ENCODE data around the gene ANAPC1. TPM values are rescaled to one million over a fixed set of nuclear protein-coding genes. Genes with fewer than 3 reads are reported as not detected.
A peak's percentile ranks its signal among the peaks of the same experiment; 100 is the strongest.
"Not testable (repeated sequence)": the region's sequence is repeated elsewhere in the genome, so short reads cannot be mapped to it uniquely, and the experiment has no call there.

Gene ANAPC1
- total RNA-seq, 1 donor, result 61.1 TPM

DNA sequence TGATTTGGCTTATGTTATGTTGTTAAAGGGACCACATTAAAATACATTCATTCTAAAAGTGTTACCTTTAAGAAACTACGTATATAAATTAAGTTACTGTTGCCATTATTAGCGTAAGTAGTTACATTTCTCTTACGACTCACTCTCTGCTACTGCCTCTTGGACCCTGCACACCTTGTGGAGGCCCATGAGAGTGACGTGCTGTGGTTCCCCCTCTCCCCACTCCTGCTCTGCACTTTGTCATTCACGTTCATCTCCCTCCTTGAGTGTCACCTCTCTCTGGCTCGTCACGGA, 13.6 kb upstream of the ANAPC1 start:
- no peak for DNase-seq (ENCODE audit: low read depth)
- no peak for TF ChIP-seq CTCF (IDR thresholded peaks at IDR 0.05; ENCODE audit: insufficient read depth, low read length)
- peak overlapping the region; percentile 69 for H3K4me3 ChIP-seq (ENCODE audit: low read depth, low read length)

DNA sequence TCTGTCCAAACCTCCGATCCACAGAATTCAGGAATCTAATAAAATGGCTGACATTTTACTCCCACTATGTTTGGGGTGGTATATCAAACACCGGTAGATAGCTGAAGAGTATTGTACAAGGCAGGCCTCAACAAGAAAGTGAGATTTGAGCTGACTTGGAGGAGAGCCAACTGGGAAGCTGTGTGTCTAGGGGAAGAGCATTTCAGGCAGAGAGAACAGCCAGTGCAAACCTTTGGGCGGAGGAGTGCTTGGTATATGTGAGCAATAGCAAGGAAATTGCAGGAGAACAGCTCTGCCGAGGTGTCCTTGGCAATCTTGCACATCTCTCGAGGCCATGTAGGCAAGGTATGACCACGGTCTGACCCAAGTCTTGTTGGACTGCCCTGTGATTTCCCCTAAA, 12.6 kb upstream of the ANAPC1 start:
- no peak for TF ChIP-seq CTCF (IDR thresholded peaks at IDR 0.05; ENCODE audit: insufficient read depth, low read length)
- no peak for DNase-seq (ENCODE audit: low read depth)
- H3K4me3 ChIP-seq (ENCODE audit: low read depth, low read length), result no peak overlapping the region

GRCh38 chr2:111896024-111896423, 12.0 kb upstream of the ANAPC1 start:
- no peak for DNase-seq (ENCODE audit: low read depth)
- H3K4me3 ChIP-seq (ENCODE audit: low read depth, low read length), result no peak overlapping the region
- no peak for TF ChIP-seq CTCF (IDR thresholded peaks at IDR 0.05; ENCODE audit: insufficient read depth, low read length)

DNA sequence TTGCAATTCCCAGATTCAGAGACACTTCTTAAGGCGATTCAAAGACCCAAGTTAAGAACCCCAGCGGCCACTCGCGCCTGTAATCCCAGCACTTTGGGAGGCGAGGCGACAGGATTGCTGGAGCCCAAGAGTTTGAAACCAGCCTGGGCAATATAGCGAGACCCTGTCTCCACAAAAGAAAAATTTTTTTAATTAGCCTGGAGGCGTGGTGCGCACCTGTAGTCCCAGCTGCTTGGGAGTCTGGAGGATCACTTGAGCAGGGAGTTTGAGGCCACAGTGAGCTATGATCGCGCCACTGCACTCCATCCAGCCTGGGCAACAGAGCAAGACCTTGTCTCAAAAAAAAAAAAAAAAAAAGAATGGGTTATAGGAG, 585 bp upstream of the ANAPC1 start:
- peak overlapping the region; percentile 98 for H3K4me3 ChIP-seq (ENCODE audit: low read depth, low read length)
- no peak for TF ChIP-seq CTCF (IDR thresholded peaks at IDR 0.05; ENCODE audit: insufficient read depth, low read length)
- DNase-seq (ENCODE audit: low read depth), result no peak

DNA sequence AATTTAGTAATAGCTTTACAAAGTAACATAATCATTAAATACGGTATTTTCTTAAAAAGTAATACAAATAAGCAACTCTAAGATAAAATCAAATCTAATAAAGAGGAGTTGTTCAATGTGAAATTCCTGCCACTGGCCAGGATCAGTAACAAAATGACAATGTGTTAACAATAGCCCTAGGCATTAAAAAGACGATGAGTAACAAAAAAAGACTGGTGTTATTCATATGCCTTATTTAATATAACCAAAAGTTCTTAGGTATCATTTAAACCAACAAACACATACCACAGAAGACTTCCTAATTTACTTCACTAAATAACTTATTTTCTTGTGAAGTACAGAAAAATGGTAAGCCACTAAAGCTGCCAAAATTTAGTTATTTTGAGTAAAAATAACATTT, 11.2 kb downstream of the ANAPC1 start:
- DNase-seq (ENCODE audit: low read depth); H3K4me3 ChIP-seq (ENCODE audit: low read depth, low read length): not testable (repeated sequence)

- not testable (repeated sequence) for H3K4me3 ChIP-seq (ENCODE audit: low read depth, low read length); DNase-seq (ENCODE audit: low read depth)
Observed at GRCh38 chr2:111865124-111865523, 18.9 kb downstream of the ANAPC1 start.

GRCh38 chr2:111860005-111860404, 24.0 kb downstream of the ANAPC1 start:
- DNase-seq (ENCODE audit: low read depth); H3K4me3 ChIP-seq (ENCODE audit: low read depth, low read length): not testable (repeated sequence)

DNA sequence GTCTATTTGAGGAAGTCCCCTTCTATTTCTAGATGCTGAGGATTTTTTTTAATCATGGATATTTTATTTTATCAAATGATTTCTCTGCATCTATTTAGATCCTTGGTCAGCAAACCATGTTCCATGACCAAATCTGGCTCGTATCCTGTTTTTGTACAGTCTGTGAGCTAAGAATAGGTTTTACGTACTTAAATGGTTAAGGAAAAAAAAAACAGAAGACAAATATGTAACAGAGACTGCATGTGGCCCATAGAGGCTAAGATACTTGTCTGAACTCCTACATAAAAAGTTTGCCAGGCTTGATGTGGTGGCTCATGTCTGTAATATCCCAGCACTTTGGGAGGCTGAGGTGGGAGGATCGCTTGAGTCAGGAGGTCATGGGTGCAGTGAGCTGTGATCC, 31.4 kb downstream of the ANAPC1 start:
- H3K4me3 ChIP-seq (ENCODE audit: low read depth, low read length); DNase-seq (ENCODE audit: low read depth): not testable (repeated sequence)

DNA sequence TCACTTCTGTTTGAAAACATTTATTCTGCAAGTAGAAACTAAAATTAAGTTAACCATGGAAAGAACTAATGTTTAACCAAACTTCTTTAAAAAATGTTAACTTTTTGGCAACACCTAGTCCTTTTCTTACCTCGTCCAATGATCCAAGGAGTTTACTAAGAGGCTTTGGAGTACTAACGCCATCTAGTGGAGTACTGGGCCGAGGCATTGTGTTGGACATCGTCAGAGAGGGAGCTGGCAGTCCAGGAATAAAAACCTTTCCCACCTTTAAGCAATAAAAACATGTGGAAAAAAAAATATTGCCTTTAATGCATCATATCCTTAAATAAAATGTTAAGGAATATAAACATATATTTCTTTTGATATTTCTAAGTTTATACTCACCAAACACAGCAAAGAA, 33.3 kb downstream of the ANAPC1 start:
- peak; percentile 45 for DNase-seq (ENCODE audit: low read depth)
- not testable (repeated sequence) for H3K4me3 ChIP-seq (ENCODE audit: low read depth, low read length)
- TF ChIP-seq CTCF (IDR thresholded peaks at IDR 0.05; ENCODE audit: insufficient read depth, low read length), result peak; percentile 44

DNA sequence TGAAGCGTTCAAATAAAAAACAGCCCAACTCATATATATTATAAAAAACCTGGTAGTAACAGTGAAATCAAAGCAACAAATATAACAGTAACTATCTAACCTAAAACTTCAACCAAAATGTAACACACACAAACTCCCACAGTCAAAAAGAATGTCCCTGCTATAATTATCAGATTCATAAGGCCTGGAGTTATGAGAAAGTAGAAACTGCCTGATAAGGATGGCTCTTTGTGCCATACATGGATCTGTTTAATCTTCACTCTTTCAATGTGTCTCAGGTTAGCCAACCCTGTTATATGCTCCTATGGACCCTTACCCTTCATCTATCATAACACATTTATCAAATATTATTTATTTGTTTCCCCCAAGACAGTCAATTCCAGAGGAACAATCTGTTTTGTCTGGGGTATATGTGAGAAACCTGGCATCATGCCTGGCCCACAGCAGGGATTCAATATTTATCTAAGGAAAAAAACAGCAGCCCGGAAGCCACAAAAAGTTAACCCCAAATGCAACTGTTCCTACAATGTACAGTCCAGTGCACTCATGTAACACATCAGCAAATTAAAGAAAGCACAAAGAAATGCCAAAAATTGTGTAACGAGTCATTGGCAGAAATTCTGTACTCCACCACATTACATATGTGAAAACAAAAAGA, 44.2 kb downstream of the ANAPC1 start:
- DNase-seq (ENCODE audit: low read depth), result peak; percentile 38
- not testable (repeated sequence) for H3K4me3 ChIP-seq (ENCODE audit: low read depth, low read length)

GRCh38 chr2:111838992-111839391, 45.0 kb downstream of the ANAPC1 start:
- not testable (repeated sequence) for DNase-seq (ENCODE audit: low read depth); H3K4me3 ChIP-seq (ENCODE audit: low read depth, low read length)

- not testable (repeated sequence) for H3K4me3 ChIP-seq (ENCODE audit: low read depth, low read length); DNase-seq (ENCODE audit: low read depth)
Observed at GRCh38 chr2:111834221-111834620, 49.8 kb downstream of the ANAPC1 start.

GRCh38 chr2:111830479-111830878, 53.5 kb downstream of the ANAPC1 start:
- H3K4me3 ChIP-seq (ENCODE audit: low read depth, low read length); DNase-seq (ENCODE audit: low read depth): not testable (repeated sequence)
